ENCODE data around the gene ABCA9. TPM values are rescaled to one million over a fixed set of nuclear protein-coding genes. Genes with fewer than 3 reads are reported as not detected.

Gene ABCA9
- total RNA-seq, 1 experiment from 2014 or later: not detected

- Mint-ChIP-seq H3K9me3 (ENCODE audit: low read depth, unreplicated experiment) (no peaks in the 10 kb centered on the region), H3K4me3 (ENCODE audit: low read depth, unreplicated experiment) (no peak overlapping the region), H3K36me3 (ENCODE audit: insufficient read depth, unreplicated experiment) (no peaks in the 10 kb centered on the region), H3K27ac (ENCODE audit: unreplicated experiment) (no peak overlapping the region), H3K27me3 (ENCODE audit: unreplicated experiment) (no peaks in the 10 kb centered on the region), H3K4me1 (ENCODE audit: low read depth, unreplicated experiment) (no peaks in the 10 kb centered on the region)
- no peak for DNase-seq
- intact Hi-C loops (cut with micrococcal nuclease; ENCODE audit: unreplicated experiment): no loop called here
- no TSS peak for BruUV-seq (replicated peaks)
- CTCF ChIA-PET: no interaction called here
- no peak for TF ChIP-seq CTCF (IDR thresholded peaks at IDR 0.05; ENCODE audit: unreplicated experiment)
Observed at GRCh38 chr17:68942389-68942788, 118.3 kb downstream of the ABCA9 start.

- CTCF ChIA-PET: no interaction called here
- intact Hi-C loops (cut with micrococcal nuclease; ENCODE audit: unreplicated experiment): no loop called here
- no peak for DNase-seq
- BruUV-seq (replicated peaks): no TSS peak
- Mint-ChIP-seq H3K27ac (ENCODE audit: unreplicated experiment) (no peak overlapping the region), H3K9me3 (ENCODE audit: low read depth, unreplicated experiment) (no peaks in the 10 kb centered on the region), H3K4me1 (ENCODE audit: low read depth, unreplicated experiment) (no peaks in the 10 kb centered on the region), H3K36me3 (ENCODE audit: insufficient read depth, unreplicated experiment) (no peaks in the 10 kb centered on the region), H3K27me3 (ENCODE audit: unreplicated experiment) (no peaks in the 10 kb centered on the region), H3K4me3 (ENCODE audit: low read depth, unreplicated experiment) (no peak overlapping the region)
- TF ChIP-seq CTCF (IDR thresholded peaks at IDR 0.05; ENCODE audit: unreplicated experiment): no peak
Observed at GRCh38 chr17:68941761-68942160, 119.0 kb downstream of the ABCA9 start.

- no peak for TF ChIP-seq CTCF (IDR thresholded peaks at IDR 0.05; ENCODE audit: unreplicated experiment)
- H3K27ac Mint-ChIP-seq (ENCODE audit: unreplicated experiment): no peak overlapping the region
- intact Hi-C loops (cut with micrococcal nuclease; ENCODE audit: unreplicated experiment): no loop called here
- no peaks in the 10 kb centered on the region for H3K27me3 Mint-ChIP-seq (ENCODE audit: unreplicated experiment)
- no peak overlapping the region for H3K4me3 Mint-ChIP-seq (ENCODE audit: low read depth, unreplicated experiment)
- no TSS peak for BruUV-seq (replicated peaks)
- H3K36me3 Mint-ChIP-seq (ENCODE audit: insufficient read depth, unreplicated experiment): no peaks in the 10 kb centered on the region
- DNase-seq: no peak
- no peaks in the 10 kb centered on the region for H3K9me3 Mint-ChIP-seq (ENCODE audit: low read depth, unreplicated experiment)
- CTCF ChIA-PET: no interaction called here
- no peaks in the 10 kb centered on the region for H3K4me1 Mint-ChIP-seq (ENCODE audit: low read depth, unreplicated experiment)
Observed at GRCh38 chr17:68939195-68939594, 121.5 kb downstream of the ABCA9 start.

- H3K27me3 Mint-ChIP-seq (ENCODE audit: unreplicated experiment): no peaks in the 10 kb centered on the region
- CTCF ChIA-PET: no interaction called here
- H3K27ac Mint-ChIP-seq (ENCODE audit: unreplicated experiment): no peak overlapping the region
- no peak for DNase-seq
- no peak overlapping the region for H3K4me3 Mint-ChIP-seq (ENCODE audit: low read depth, unreplicated experiment)
- H3K36me3 Mint-ChIP-seq (ENCODE audit: insufficient read depth, unreplicated experiment): no peaks in the 10 kb centered on the region
- H3K4me1 Mint-ChIP-seq (ENCODE audit: low read depth, unreplicated experiment): no peaks in the 10 kb centered on the region
- no peak for TF ChIP-seq CTCF (IDR thresholded peaks at IDR 0.05; ENCODE audit: unreplicated experiment)
- H3K9me3 Mint-ChIP-seq (ENCODE audit: low read depth, unreplicated experiment): no peaks in the 10 kb centered on the region
- intact Hi-C loops (cut with micrococcal nuclease; ENCODE audit: unreplicated experiment): no loop called here
- no TSS peak for BruUV-seq (replicated peaks)
Observed at GRCh38 chr17:68937890-68938514, 122.7 kb downstream of the ABCA9 start.
